Neural progenitor cell (in vitro differentiated cells): ENCODE measurements around the gene NDEL1. TPM values are rescaled to one million over a fixed set of nuclear protein-coding genes. Genes with fewer than 3 reads are reported as not detected.
A peak's percentile ranks its signal among the peaks of the same experiment; 100 is the strongest.

Experiments used
- DNase-seq: peaks from one replicate; pipeline ENCODE4 v3.0.0-alpha.2; 2016; ENCODE audit warnings: low spot score
- H2AFZ ChIP-seq: fragments of 200-600 bp; sonication (generic); replicated peaks from 2 replicates; pipeline ENCODE4 v1.6.1; 2016; ENCODE audit warnings: antibody characterized with exemption
- H3F3A ChIP-seq: fragments of 200-600 bp; sonication (generic); 2 replicates; pipeline ENCODE4 v1.6.1; 2016; ENCODE audit warnings: antibody characterized with exemption, low read depth
- H3K27ac ChIP-seq: fragments of 200-600 bp; sonication (generic); 2 replicates; pipeline ENCODE4 v1.5.1; 2016; ENCODE audit warnings: mild to moderate bottlenecking
- H3K27me3 ChIP-seq: fragments of 200-600 bp; sonication (generic); 2 replicates; pipeline ENCODE4 v1.6.1; 2016; ENCODE audit warnings: mild to moderate bottlenecking, moderate library complexity
- H3K36me3 ChIP-seq: fragments of 200-600 bp; sonication (generic); 2 replicates; pipeline ENCODE4 v1.5.1; 2016
- H3K4me1 ChIP-seq: fragments of 200-600 bp; sonication (generic); 2 replicates; pipeline ENCODE4 v1.6.1; 2016; ENCODE audit warnings: mixed run types
- H3K4me2 ChIP-seq: fragments of 200-600 bp; sonication (generic); 2 replicates; pipeline ENCODE4 v1.6.1; 2016
- H3K4me3 ChIP-seq: fragments of 200-600 bp; sonication (generic); 2 replicates; pipeline ENCODE4 v1.5.1; 2016
- H3K79me2 ChIP-seq: fragments of 200-600 bp; sonication (generic); 2 replicates; pipeline ENCODE4 v1.6.1; 2016; ENCODE audit warnings: low read depth
- H3K9ac ChIP-seq: fragments of 200-600 bp; sonication (generic); 2 replicates; pipeline ENCODE4 v1.6.1; 2016
- H3K9me3 ChIP-seq: fragments of 200-600 bp; sonication (generic); 2 replicates; pipeline ENCODE4 v1.5.1; 2016; ENCODE audit warnings: low read depth
- H4K20me1 ChIP-seq: fragments of 200-600 bp; sonication (generic); 2 replicates; pipeline ENCODE4 v1.6.1; 2016; ENCODE audit warnings: low read depth
- H3K27ac Mint-ChIP-seq: 3 replicates; pipeline ENCODE4 v1.8.0; 2021; ENCODE audit warnings: mixed read lengths
- H3K27me3 Mint-ChIP-seq: 2 replicates; pipeline ENCODE4 v1.8.0; 2022; ENCODE audit warnings: low read depth, mild to moderate bottlenecking, inconsistent platforms, moderate library complexity, mixed read lengths; ENCODE audit not compliant: insufficient read depth
- H3K36me3 Mint-ChIP-seq: 3 replicates; pipeline ENCODE4 v1.8.0; 2021; ENCODE audit warnings: mixed read lengths
- H3K4me1 Mint-ChIP-seq: 3 replicates; pipeline ENCODE4 v1.8.0; 2021; ENCODE audit warnings: mixed read lengths
- H3K4me3 Mint-ChIP-seq: 3 replicates; pipeline ENCODE4 v1.8.0; 2021; ENCODE audit warnings: mild to moderate bottlenecking, moderate library complexity, mixed read lengths
- H3K9me3 Mint-ChIP-seq: 3 replicates; pipeline ENCODE4 v1.8.0; 2020; ENCODE audit warnings: mixed read lengths
- EZH2 ChIP-seq: fragments of 200-600 bp; sonication (generic); IDR thresholded peaks from 2 replicates; pipeline ENCODE4 v1.6.1; 2017; ENCODE audit warnings: antibody characterized with exemption, mild to moderate bottlenecking, moderate library complexity
- EZH2phosphoT487 ChIP-seq: fragments of 200-600 bp; sonication (generic); IDR thresholded peaks from 2 replicates; pipeline ENCODE4 v1.6.1; 2017; ENCODE audit warnings: antibody characterized with exemption
- total RNA-seq: library from RNA; depleted of rRNA; stranded (reverse); fragments of >200 nt; gene quantifications from 2 replicates; pipeline ENCODE4 v1.2.3, GENCODE V29; 2015; ENCODE audit warnings: low replicate concordance
- TF ChIP-seq, protein P1 (sequence below): fragments of 200-600 bp; sonication (generic); IDR thresholded peaks from 2 replicates; pipeline ENCODE4 v1.5.1; 2017; ENCODE audit warnings: antibody characterized with exemption, mild to moderate bottlenecking

NDEL1 gene
- total RNA-seq, 1 donor from 2014 or later, result 26.9 TPM

DNA sequence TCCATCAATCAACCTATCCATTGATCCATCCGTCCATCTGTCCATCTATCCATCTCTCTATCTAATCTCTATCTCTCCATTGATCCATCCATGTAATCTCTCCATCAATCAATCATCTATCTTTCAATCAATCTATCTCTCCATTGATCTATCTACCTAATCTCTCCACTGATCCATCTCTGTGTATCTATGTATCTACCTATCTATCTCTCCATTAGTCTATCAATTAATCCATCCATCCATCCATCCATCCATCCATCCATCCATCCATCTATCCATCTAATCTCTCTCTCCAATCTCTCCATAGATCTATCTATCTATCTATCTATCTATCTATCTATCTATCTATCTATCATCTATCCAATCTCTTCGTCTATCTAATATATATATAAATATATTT is 34.6 kb upstream of the NDEL1 start:
- Mint-ChIP-seq H3K27me3 (peaks cover 7% of the 10 kb centered on the region), H3K27ac (no peak overlapping the region), H3K4me3 (no peak overlapping the region), H3K4me1 (no peaks in the 10 kb centered on the region), H3K36me3 (no peaks in the 10 kb centered on the region), H3K9me3 (no peaks in the 10 kb centered on the region)
- H3K9me3 ChIP-seq, result no peaks in the 10 kb centered on the region
- no peak overlapping the region for H3K9ac ChIP-seq
- no peak overlapping the region for H2AFZ ChIP-seq
- H3K4me3 ChIP-seq, result no peak overlapping the region
- no peaks in the 10 kb centered on the region for H3K79me2 ChIP-seq
- H3K27ac ChIP-seq, result no peak overlapping the region
- no peaks in the 10 kb centered on the region for H3K4me1 ChIP-seq
- DNase-seq, result no peak
- H3K36me3 ChIP-seq, result no peaks in the 10 kb centered on the region
- H3K4me2 ChIP-seq, result no peak overlapping the region
- H4K20me1 ChIP-seq, result no peaks in the 10 kb centered on the region
- H3F3A ChIP-seq, result no peaks in the 10 kb centered on the region
- H3K27me3 ChIP-seq, result peaks cover 9% of the 10 kb centered on the region
- TF ChIP-seq EZH2, result no peak
- TF ChIP-seq, protein P1, sequence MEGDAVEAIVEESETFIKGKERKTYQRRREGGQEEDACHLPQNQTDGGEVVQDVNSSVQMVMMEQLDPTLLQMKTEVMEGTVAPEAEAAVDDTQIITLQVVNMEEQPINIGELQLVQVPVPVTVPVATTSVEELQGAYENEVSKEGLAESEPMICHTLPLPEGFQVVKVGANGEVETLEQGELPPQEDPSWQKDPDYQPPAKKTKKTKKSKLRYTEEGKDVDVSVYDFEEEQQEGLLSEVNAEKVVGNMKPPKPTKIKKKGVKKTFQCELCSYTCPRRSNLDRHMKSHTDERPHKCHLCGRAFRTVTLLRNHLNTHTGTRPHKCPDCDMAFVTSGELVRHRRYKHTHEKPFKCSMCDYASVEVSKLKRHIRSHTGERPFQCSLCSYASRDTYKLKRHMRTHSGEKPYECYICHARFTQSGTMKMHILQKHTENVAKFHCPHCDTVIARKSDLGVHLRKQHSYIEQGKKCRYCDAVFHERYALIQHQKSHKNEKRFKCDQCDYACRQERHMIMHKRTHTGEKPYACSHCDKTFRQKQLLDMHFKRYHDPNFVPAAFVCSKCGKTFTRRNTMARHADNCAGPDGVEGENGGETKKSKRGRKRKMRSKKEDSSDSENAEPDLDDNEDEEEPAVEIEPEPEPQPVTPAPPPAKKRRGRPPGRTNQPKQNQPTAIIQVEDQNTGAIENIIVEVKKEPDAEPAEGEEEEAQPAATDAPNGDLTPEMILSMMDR, result no peak
- TF ChIP-seq EZH2phosphoT487, result no peak

DNA sequence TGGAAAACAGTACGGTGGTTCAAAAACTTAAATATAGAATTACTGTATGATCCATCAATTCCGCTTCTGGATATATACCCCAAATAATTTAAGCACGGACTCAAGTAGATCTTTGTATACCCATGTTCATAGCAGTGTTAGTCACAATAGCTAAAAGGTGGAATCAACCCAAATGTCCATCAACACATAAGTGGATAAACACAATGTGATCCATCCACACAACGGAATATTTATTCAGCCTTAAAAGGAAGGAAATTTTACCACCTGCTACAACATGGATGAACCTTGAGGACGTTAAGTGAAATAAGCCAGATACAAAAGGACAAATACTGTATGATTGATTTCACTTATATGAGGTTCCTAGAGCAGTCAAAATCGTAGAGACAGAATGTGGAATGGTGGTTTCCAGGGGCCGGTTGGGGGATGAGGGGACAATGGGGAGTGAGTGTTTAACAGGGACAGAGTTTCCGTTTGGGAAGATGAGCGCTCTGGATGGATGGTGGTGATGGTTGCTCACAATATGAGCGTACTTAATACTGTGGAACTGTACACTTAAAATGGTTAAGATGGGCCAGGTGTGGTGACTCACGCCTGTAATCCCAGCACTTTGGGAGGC is 32.7 kb upstream of the NDEL1 start:
- H3K9ac ChIP-seq, result no peak overlapping the region
- H3K36me3 ChIP-seq, result no peaks in the 10 kb centered on the region
- no peaks in the 10 kb centered on the region for H3F3A ChIP-seq
- Mint-ChIP-seq H3K27ac (no peak overlapping the region), H3K4me3 (no peak overlapping the region), H3K36me3 (no peaks in the 10 kb centered on the region), H3K27me3 (peaks cover 6% of the 10 kb centered on the region), H3K9me3 (no peaks in the 10 kb centered on the region), H3K4me1 (peaks cover 2% of the 10 kb centered on the region)
- H3K79me2 ChIP-seq, result no peaks in the 10 kb centered on the region
- no peak overlapping the region for H3K4me3 ChIP-seq
- H3K4me2 ChIP-seq, result no peak overlapping the region
- H3K27me3 ChIP-seq, result no peaks in the 10 kb centered on the region
- no peak for TF ChIP-seq EZH2phosphoT487
- TF ChIP-seq, protein P1, result no peak
- H4K20me1 ChIP-seq, result no peaks in the 10 kb centered on the region
- H3K9me3 ChIP-seq, result no peaks in the 10 kb centered on the region
- DNase-seq, result no peak
- H2AFZ ChIP-seq, result no peak overlapping the region
- H3K27ac ChIP-seq, result no peak overlapping the region
- no peaks in the 10 kb centered on the region for H3K4me1 ChIP-seq

DNA sequence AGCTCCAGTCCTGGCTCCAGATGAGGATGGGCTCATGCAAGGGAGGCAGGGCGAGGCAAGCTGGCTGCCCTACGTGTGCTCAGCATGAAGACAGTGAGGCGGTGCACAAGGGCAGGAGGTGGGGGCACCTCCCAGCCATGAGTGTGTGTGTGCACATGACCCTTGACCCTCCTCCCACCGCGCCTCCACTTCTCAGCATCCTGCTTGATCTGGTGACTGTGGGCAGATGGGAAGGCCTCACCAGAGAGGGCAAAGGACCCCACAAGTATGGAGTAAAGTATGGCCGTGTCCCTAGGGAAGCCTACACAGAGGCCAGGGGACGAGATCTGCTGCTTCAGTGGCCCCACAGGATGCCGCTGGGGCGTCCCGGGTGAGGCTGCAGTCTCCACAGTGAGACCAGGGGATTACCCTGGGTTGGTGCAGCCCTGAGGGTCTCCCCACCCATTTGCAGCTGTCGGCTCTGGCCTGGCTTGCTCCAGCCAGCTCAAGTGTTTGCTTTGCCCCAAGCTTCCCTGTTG is 30.1 kb upstream of the NDEL1 start:
- Histone ChIP-seq H3K4me1 (no peaks in the 10 kb centered on the region), H3K9ac (no peak overlapping the region), H3K27me3 (no peaks in the 10 kb centered on the region), H4K20me1 (no peaks in the 10 kb centered on the region), H3K27ac (no peak overlapping the region), H3K79me2 (no peaks in the 10 kb centered on the region), H2AFZ (peak overlapping the region; percentile 50), H3K4me3 (no peak overlapping the region), H3K4me2 (no peak overlapping the region), H3F3A (peaks cover 7% of the 10 kb centered on the region), H3K36me3 (no peaks in the 10 kb centered on the region), H3K9me3 (no peaks in the 10 kb centered on the region)
- peaks cover 13% of the 10 kb centered on the region for H3K27me3 Mint-ChIP-seq
- no peak for DNase-seq
- no peaks in the 10 kb centered on the region for H3K9me3 Mint-ChIP-seq
- H3K4me1 Mint-ChIP-seq, result peaks cover 8% of the 10 kb centered on the region
- no peak overlapping the region for H3K27ac Mint-ChIP-seq
- no peak overlapping the region for H3K4me3 Mint-ChIP-seq
- no peaks in the 10 kb centered on the region for H3K36me3 Mint-ChIP-seq
- TF ChIP-seq EZH2phosphoT487, result no peak
- TF ChIP-seq, protein P1, result no peak
- TF ChIP-seq EZH2, result no peak
